ENCODE measurements around the gene MAEA.

DNA sequence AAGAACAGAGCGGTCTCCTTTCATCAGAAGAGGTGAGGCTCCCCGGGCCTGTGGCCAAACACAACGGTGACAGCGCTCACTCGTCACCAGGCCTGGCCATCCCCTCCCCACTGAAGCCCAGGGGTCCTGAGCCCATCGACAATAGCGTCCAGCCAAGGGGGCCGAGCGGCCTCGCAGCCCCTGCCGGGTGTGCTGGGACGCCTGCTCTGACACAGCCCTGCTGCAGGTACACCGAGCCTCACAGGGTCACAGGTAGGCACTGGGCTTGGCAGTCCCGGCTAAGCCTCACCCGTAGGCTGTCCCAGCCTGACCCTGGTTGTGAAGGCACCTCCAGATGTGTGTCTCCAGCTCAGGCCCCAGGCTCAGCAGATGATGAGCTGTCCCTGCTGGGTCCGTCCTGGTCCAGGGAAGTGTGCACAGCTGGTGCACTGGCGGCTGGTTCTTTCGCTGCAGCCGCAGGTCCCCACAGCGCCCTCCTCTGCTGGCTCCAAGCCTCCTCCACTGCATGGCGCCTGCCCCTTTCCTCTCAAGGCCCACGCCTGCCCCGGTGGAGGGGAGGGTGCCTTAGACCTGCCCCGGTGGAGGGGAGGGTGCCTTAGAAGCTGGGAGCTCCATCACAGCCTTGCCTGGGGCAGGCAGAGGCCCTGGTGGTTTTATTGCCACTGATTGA is 78.9 kb downstream of the MAEA start:
- TF ChIP-seq, protein P1, sequence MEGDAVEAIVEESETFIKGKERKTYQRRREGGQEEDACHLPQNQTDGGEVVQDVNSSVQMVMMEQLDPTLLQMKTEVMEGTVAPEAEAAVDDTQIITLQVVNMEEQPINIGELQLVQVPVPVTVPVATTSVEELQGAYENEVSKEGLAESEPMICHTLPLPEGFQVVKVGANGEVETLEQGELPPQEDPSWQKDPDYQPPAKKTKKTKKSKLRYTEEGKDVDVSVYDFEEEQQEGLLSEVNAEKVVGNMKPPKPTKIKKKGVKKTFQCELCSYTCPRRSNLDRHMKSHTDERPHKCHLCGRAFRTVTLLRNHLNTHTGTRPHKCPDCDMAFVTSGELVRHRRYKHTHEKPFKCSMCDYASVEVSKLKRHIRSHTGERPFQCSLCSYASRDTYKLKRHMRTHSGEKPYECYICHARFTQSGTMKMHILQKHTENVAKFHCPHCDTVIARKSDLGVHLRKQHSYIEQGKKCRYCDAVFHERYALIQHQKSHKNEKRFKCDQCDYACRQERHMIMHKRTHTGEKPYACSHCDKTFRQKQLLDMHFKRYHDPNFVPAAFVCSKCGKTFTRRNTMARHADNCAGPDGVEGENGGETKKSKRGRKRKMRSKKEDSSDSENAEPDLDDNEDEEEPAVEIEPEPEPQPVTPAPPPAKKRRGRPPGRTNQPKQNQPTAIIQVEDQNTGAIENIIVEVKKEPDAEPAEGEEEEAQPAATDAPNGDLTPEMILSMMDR (IDR thresholded peaks at IDR 0.05), result no peak
- no peak for TF ChIP-seq POLR2A (IDR thresholded peaks at IDR 0.05)
